ENCODE measurements around the gene ZNF606. TPM values are rescaled to one million over a fixed set of nuclear protein-coding genes. Genes with fewer than 3 reads are reported as not detected.

The ZNF606 gene
- total RNA-seq, 1 donor = 17.9 TPM

DNA sequence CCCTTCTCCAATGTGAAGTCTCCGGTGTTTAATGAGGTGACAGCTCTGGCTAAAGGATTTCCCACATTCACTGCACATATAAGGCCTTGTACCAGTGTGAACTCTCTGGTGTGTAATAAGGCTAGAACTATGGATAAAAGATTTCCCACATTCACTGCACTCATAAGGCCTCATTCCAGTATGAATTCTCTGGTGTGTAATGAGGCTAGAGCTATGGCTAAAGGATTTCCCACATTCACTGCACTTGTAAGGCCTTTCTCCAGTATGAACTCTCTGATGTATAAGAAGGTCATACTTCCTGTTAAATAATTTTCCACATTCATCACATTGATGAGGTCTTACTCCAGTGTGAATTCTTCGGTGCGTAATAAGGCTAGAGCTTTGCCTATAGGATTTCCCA is 61.0 kb downstream of the ZNF606 start:
- no peak overlapping the region for H3K4me3 ChIP-seq (ENCODE audit: low read depth, low read length)
- TF ChIP-seq, protein P1, sequence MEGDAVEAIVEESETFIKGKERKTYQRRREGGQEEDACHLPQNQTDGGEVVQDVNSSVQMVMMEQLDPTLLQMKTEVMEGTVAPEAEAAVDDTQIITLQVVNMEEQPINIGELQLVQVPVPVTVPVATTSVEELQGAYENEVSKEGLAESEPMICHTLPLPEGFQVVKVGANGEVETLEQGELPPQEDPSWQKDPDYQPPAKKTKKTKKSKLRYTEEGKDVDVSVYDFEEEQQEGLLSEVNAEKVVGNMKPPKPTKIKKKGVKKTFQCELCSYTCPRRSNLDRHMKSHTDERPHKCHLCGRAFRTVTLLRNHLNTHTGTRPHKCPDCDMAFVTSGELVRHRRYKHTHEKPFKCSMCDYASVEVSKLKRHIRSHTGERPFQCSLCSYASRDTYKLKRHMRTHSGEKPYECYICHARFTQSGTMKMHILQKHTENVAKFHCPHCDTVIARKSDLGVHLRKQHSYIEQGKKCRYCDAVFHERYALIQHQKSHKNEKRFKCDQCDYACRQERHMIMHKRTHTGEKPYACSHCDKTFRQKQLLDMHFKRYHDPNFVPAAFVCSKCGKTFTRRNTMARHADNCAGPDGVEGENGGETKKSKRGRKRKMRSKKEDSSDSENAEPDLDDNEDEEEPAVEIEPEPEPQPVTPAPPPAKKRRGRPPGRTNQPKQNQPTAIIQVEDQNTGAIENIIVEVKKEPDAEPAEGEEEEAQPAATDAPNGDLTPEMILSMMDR (IDR thresholded peaks at IDR 0.05; ENCODE audit: insufficient read depth, low read length) = no peak
- no peak for DNase-seq (ENCODE audit: low read depth)

DNA sequence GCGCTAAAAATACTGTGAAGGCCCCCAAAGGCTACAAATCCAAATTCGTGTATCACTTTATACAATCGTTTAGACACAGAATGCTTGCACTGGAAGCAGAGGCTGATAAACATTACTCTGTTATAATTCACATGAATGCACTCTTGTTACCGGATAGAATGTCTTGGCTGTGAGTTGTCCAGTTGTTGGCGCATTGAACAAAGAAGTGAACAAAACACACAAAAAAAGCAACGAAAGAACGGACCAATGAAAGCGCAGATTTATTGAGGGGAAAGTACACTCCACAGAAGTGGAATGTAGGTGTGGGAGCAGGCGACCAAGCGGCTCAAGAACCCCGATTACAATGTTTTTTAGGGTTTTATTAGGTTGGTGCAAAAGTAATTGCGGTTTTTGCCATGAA is 66.9 kb downstream of the ZNF606 start:
- no peak for DNase-seq (ENCODE audit: low read depth)
- H3K4me3 ChIP-seq (ENCODE audit: low read depth, low read length) = no peak overlapping the region
- TF ChIP-seq, protein P1 (IDR thresholded peaks at IDR 0.05; ENCODE audit: insufficient read depth, low read length) = no peak

DNA sequence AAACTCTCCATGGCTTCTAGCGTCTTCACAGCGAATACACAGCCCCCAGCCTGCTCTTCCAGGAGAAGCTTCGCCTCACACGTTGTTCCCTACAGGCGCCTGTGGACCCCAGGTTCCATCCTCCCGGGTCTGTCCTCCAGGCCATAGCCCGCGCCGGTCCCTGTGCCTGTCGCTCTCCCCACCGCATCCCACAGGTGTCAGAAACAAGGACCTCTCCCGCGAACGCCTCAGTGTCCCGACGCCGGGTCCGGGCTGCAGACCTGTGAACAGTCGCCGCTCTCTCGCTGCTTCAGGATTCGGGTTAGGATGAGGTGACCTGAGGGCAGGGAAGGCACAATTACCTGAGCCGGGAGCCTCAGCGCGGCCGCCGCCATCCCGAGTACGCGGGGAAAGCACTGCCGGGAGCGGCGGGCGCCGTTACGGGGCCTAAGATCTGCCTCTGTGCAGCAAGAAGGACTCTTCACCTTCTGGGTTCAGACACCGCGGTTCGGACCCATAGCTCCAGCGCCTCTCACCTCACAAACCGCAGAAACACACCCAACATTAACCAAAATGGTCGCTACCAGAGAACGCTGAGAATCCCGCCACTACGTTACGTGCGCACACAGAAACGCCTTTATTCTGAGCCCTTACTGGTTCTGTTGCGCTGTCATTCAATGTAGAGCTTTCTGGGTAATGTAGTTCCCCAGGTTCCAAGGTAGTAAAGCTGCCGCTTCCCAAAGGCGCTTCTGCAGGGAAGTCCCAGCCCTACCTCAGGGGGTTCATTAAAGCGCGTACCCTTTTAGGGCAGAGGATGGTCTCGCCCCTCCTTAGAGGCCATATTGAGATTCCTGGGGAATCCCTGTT is 67.6 kb downstream of the ZNF606 start, which contains the start of gene ZNF418:
Gene ZNF418, minus strand, starts transcription at position 583 of the 846 bp plus-strand sequence. CDS start 1,580 bp downstream, outside the sequence.
- TF ChIP-seq, protein P1 (IDR thresholded peaks at IDR 0.05; ENCODE audit: insufficient read depth, low read length) = no peak
- peak; percentile 87 for DNase-seq (ENCODE audit: low read depth)
- H3K4me3 ChIP-seq (ENCODE audit: low read depth, low read length) = peak within 1 kb of the TSS; percentile 87

DNA sequence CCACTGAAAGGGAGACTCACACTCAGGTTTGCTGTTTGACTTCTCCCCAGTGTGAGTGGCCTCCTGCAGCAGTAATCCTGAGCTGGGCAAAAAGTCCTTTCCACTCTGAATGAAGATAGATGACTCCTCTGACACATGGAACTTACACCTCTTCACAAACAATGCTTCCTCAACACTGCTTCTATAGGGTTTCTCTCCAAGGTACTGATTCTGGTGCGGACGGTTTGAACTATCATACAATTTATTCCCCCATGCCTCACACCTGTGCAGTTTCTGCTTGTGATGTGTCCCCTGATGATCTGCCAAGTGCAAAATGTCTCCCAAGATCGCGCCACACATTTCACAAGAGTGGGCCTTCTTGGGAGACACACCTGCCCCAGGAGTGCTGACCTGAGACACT is 75.0 kb downstream of the ZNF606 start:
- H3K4me3 ChIP-seq (ENCODE audit: low read depth, low read length) = no peak overlapping the region
- DNase-seq (ENCODE audit: low read depth) = no peak
- TF ChIP-seq, protein P1 (IDR thresholded peaks at IDR 0.05; ENCODE audit: insufficient read depth, low read length) = no peak

Other genes with a start within 250 kb of the ZNF606 start
- 13.7 and 15.0 TPM in 2 replicates for gene ZNF586, start 233.1 kb downstream of the ZNF606 start, total RNA-seq (ENCODE audit: low replicate concordance)
- gene ZNF552, start 187.9 kb downstream of the ZNF606 start, total RNA-seq (ENCODE audit: low replicate concordance) = 4.3 and 11.3 TPM in 2 replicates
- 18.3 and 38.7 TPM in 2 replicates for gene ZNF587B, start 172.5 kb downstream of the ZNF606 start, total RNA-seq (ENCODE audit: low replicate concordance)
- gene ZNF587, start 153.0 kb downstream of the ZNF606 start, total RNA-seq (ENCODE audit: low replicate concordance) = 29.6 and 39.2 TPM in 2 replicates
- 5.0 and 10.3 TPM in 2 replicates for gene ZNF814, start 113.8 kb downstream of the ZNF606 start, total RNA-seq (ENCODE audit: low replicate concordance)
- 15.8 and 16.1 TPM in 2 replicates for gene ZNF417, start 86.2 kb downstream of the ZNF606 start, total RNA-seq (ENCODE audit: low replicate concordance)
- gene ZNF418, start 67.4 kb downstream of the ZNF606 start, total RNA-seq (ENCODE audit: low replicate concordance) = 3.6 and 13.6 TPM in 2 replicates
- 2.5 and 7.7 TPM in 2 replicates for gene ZNF256, start 55.1 kb downstream of the ZNF606 start, total RNA-seq (ENCODE audit: low replicate concordance)
- gene C19orf18, start 28.3 kb downstream of the ZNF606 start, total RNA-seq (ENCODE audit: low replicate concordance) = 0.49 TPM in 1 of 2 replicates, not detected in the other
- not detected in 2 replicates for gene ZSCAN1, start 31.2 kb upstream of the ZNF606 start, total RNA-seq (ENCODE audit: low replicate concordance)
- 2.2 and 4.3 TPM in 2 replicates for gene ZNF135, start 56.5 kb upstream of the ZNF606 start, total RNA-seq (ENCODE audit: low replicate concordance)
- 7.6 and 50.7 TPM in 2 replicates for gene ZSCAN18, start 95.4 kb upstream of the ZNF606 start, total RNA-seq (ENCODE audit: low replicate concordance)
- gene ZNF329, start 148.0 kb upstream of the ZNF606 start, total RNA-seq (ENCODE audit: low replicate concordance) = 8.7 and 13.6 TPM in 2 replicates
- gene ZNF274, start 180.2 kb upstream of the ZNF606 start, total RNA-seq (ENCODE audit: low replicate concordance) = 14.7 and 15.6 TPM in 2 replicates
- 28.2 and 35.6 TPM in 2 replicates for gene ZNF544, start 226.1 kb upstream of the ZNF606 start, total RNA-seq (ENCODE audit: low replicate concordance)

Data from fibroblast of the aortic adventitia (primary cell).